Neural cell (in vitro differentiated cells): ENCODE data around the gene NF2. TPM values are rescaled to one million over a fixed set of nuclear protein-coding genes. Genes with fewer than 3 reads are reported as not detected.

ENCODE experiments used
- H2AFZ ChIP-seq: fragments of 200-600, 300-800 bp; sonication (generic), shearing (Covaris generic); 2 replicates; pipeline ENCODE4 v1.6.0; 2014; ENCODE audit warnings: low read depth, mild to moderate bottlenecking, antibody characterized with exemption, low read length, moderate library complexity
- H3F3A ChIP-seq: fragments of 200-600 bp; shearing (Covaris generic); 2 replicates; pipeline ENCODE4 v1.6.1; 2016; ENCODE audit warnings: mild to moderate bottlenecking, moderate library complexity, mixed read lengths, antibody characterized with exemption, low read length; ENCODE audit not compliant: insufficient read depth, poor library complexity, severe bottlenecking
- H3K27ac ChIP-seq: fragments of 200-600, 300-800 bp; sonication (generic), shearing (Covaris generic); 2 replicates; pipeline ENCODE4 v1.5.1; 2014; ENCODE audit warnings: mild to moderate bottlenecking, low read length, moderate library complexity
- H3K27me3 ChIP-seq: fragments of 300-800, 200-600 bp; sonication (generic), shearing (Covaris generic); 2 replicates; pipeline ENCODE4 v1.6.0; 2014; ENCODE audit warnings: mild to moderate bottlenecking, low read depth, low read length, moderate library complexity; ENCODE audit not compliant: insufficient read depth
- H3K36me3 ChIP-seq: fragments of 300-800, 200-600 bp; sonication (generic), shearing (Covaris generic); 2 replicates; pipeline ENCODE4 v1.5.1; 2014; ENCODE audit warnings: mild to moderate bottlenecking, antibody characterized with exemption, low read length, moderate library complexity; ENCODE audit not compliant: insufficient read depth
- H3K4me2 ChIP-seq: fragments of 300-800, 200-600 bp; sonication (generic), shearing (Covaris generic); 2 replicates; pipeline ENCODE4 v1.6.0; 2014; ENCODE audit warnings: mild to moderate bottlenecking, low read length
- H3K4me3 ChIP-seq: fragments of 300-800, 200-600 bp; sonication (generic), shearing (Covaris generic); 2 replicates; pipeline ENCODE4 v1.5.1; 2014; ENCODE audit warnings: mild to moderate bottlenecking, low read length, moderate library complexity
- H3K79me2 ChIP-seq: fragments of 200-600 bp; shearing (Covaris generic); replicated peaks from 2 replicates; pipeline ENCODE4 v1.6.0; 2014; ENCODE audit warnings: mild to moderate bottlenecking, low read length, moderate library complexity; ENCODE audit not compliant: insufficient read depth
- H3K9ac ChIP-seq: fragments of 300-800, 200-600 bp; sonication (generic), shearing (Covaris generic); 2 replicates; pipeline ENCODE4 v1.6.1; 2016; ENCODE audit warnings: mild to moderate bottlenecking, low read length, mixed read lengths
- H3K9me2 ChIP-seq: fragments of 200-600 bp; shearing (Covaris generic); 2 replicates; pipeline ENCODE4 v1.6.1; 2016; ENCODE audit warnings: mild to moderate bottlenecking, low read length, mixed read lengths; ENCODE audit not compliant: insufficient read depth
- H3K9me3 ChIP-seq: fragments of 200-600, 300-800 bp; sonication (generic), shearing (Covaris generic); 2 replicates; pipeline ENCODE4 v1.6.1; 2016; ENCODE audit warnings: mild to moderate bottlenecking, mixed run types, low read length, moderate library complexity, mixed read lengths
- H4K20me1 ChIP-seq: fragments of 200-600 bp; shearing (Covaris generic); 2 replicates; pipeline ENCODE4 v1.6.1; 2016; ENCODE audit warnings: mild to moderate bottlenecking, mixed run types; ENCODE audit not compliant: insufficient read depth
- CTCF ChIP-seq: fragments of 450-650 bp; IDR thresholded peaks from 2 replicates; pipeline ENCODE4 v1.5.1; 2014; ENCODE audit warnings: antibody characterized with exemption, mild to moderate bottlenecking, moderate library complexity; ENCODE audit not compliant: poor library complexity, severe bottlenecking
- EP300 ChIP-seq: fragments of 450-650 bp; conservative IDR thresholded peaks from 2 replicates; pipeline ENCODE4 v1.6.1; 2014; ENCODE audit warnings: antibody characterized with exemption, mild to moderate bottlenecking, moderate library complexity; ENCODE audit not compliant: poor library complexity, severe bottlenecking
- EZH2 ChIP-seq: fragments of 200-600, 300-800 bp; shearing (Covaris generic), sonication (generic); IDR thresholded peaks from 2 replicates; pipeline ENCODE4 v1.6.1; 2014; ENCODE audit warnings: antibody characterized with exemption, low read length, borderline replicate concordance, mild to moderate bottlenecking; ENCODE audit not compliant: insufficient read depth, poor library complexity, severe bottlenecking
- MXI1 ChIP-seq: fragments of 450-650 bp; conservative IDR thresholded peaks from 2 replicates; pipeline ENCODE4 v1.6.1; 2014; ENCODE audit warnings: antibody characterized with exemption, mild to moderate bottlenecking; ENCODE audit not compliant: poor library complexity, severe bottlenecking
- POLR2AphosphoS5 ChIP-seq: IDR thresholded peaks from 2 replicates; pipeline ENCODE4 v1.6.1; 2012
- RAD21 ChIP-seq: fragments of 450-650 bp; conservative IDR thresholded peaks from 2 replicates; pipeline ENCODE4 v1.6.1; 2014; ENCODE audit warnings: antibody characterized with exemption, mild to moderate bottlenecking, moderate library complexity
- REST ChIP-seq: IDR thresholded peaks from 2 replicates; pipeline ENCODE4 v1.6.1; 2012; ENCODE audit warnings: borderline replicate concordance
- SMC3 ChIP-seq: fragments of 450-650 bp; conservative IDR thresholded peaks from 2 replicates; pipeline ENCODE4 v1.6.1; 2014; ENCODE audit warnings: antibody characterized with exemption, mild to moderate bottlenecking, moderate library complexity; ENCODE audit not compliant: poor library complexity
- TAF1 ChIP-seq: IDR thresholded peaks from 2 replicates; pipeline ENCODE4 v1.6.1; 2012; ENCODE audit warnings: low read depth
- polyA plus RNA-seq: library from polyadenylated mRNA; depleted of rRNA; stranded (reverse); fragments of >200 nt; gene quantifications from 2 replicates; pipeline ENCODE4 v1.2.3, GENCODE V29; 2014

Gene NF2
- polyA plus RNA-seq, 1 donor from 2014 or later: 18.7 TPM

- TF ChIP-seq POLR2AphosphoS5: no peak
- TF ChIP-seq CTCF: peak; percentile 90
- peak; percentile 91 for TF ChIP-seq RAD21
- TF ChIP-seq SMC3: peak; percentile 89
- TF ChIP-seq EP300: no peak
- H3K79me2 ChIP-seq: no peaks in the 10 kb centered on the region
Observed at GRCh38 chr22:29635734-29636357, 32.4 kb downstream of the NF2 start.

GRCh38 chr22:29636751-29637150 is 33.3 kb downstream of the NF2 start:
- H3K79me2 ChIP-seq: no peaks in the 10 kb centered on the region
- no peak overlapping the region for H3K9ac ChIP-seq
- H3K4me3 ChIP-seq: no peak overlapping the region

More at GRCh38 chr22:29635734-29636357, 32.4 kb downstream of the NF2 start:
- Histone ChIP-seq H3K27me3 (no peaks in the 10 kb centered on the region), H3K4me2 (no peak overlapping the region), H3K9ac (no peak overlapping the region), H4K20me1 (no peaks in the 10 kb centered on the region), H3K27ac (no peak overlapping the region), H2AFZ (no peak overlapping the region), H3K36me3 (no peaks in the 10 kb centered on the region), H3F3A (no peaks in the 10 kb centered on the region), H3K9me3 (no peaks in the 10 kb centered on the region), H3K4me3 (no peak overlapping the region), H3K9me2 (no peaks in the 10 kb centered on the region)

GRCh38 chr22:29637181-29637580 is 33.7 kb downstream of the NF2 start:
- Histone ChIP-seq H3K36me3 (no peaks in the 10 kb centered on the region), H3K9me3 (no peaks in the 10 kb centered on the region), H3K27ac (no peak overlapping the region), H3K9ac (no peak overlapping the region), H3F3A (no peaks in the 10 kb centered on the region), H3K79me2 (no peaks in the 10 kb centered on the region), H3K9me2 (no peaks in the 10 kb centered on the region), H4K20me1 (no peaks in the 10 kb centered on the region), H3K27me3 (no peaks in the 10 kb centered on the region), H3K4me3 (no peak overlapping the region), H2AFZ (no peak overlapping the region), H3K4me2 (no peak overlapping the region)
- TF ChIP-seq TAF1 (no peak), REST (no peak), RAD21 (no peak), EP300 (no peak), MXI1 (no peak), EZH2 (no peak)

More at GRCh38 chr22:29636751-29637150, 33.3 kb downstream of the NF2 start:
- H3K27ac ChIP-seq: no peak overlapping the region
- H2AFZ ChIP-seq: no peak overlapping the region
- H3K9me2 ChIP-seq: no peaks in the 10 kb centered on the region
- TF ChIP-seq POLR2AphosphoS5 (no peak), CTCF (no peak)
- H3F3A ChIP-seq: no peaks in the 10 kb centered on the region
- no peaks in the 10 kb centered on the region for H3K9me3 ChIP-seq
- H4K20me1 ChIP-seq: no peaks in the 10 kb centered on the region
- H3K27me3 ChIP-seq: no peaks in the 10 kb centered on the region
- no peaks in the 10 kb centered on the region for H3K36me3 ChIP-seq
- no peak overlapping the region for H3K4me2 ChIP-seq
